ENCODE measurements around the gene HES7. TPM values are rescaled to one million over a fixed set of nuclear protein-coding genes. Genes with fewer than 3 reads are reported as not detected.

The HES7 gene
- total RNA-seq, 1 donor = 0.09 TPM

- peak; percentile 54 for DNase-seq (ENCODE audit: low read depth)
- H3K4me3 ChIP-seq (ENCODE audit: low read depth, low read length) = peak within 1 kb of the TSS; percentile 69
- TF ChIP-seq CTCF (IDR thresholded peaks at IDR 0.05; ENCODE audit: insufficient read depth, low read length) = no peak
Measured at GRCh38 chr17:8117980-8118768, 5.7 kb downstream of the HES7 start, which contains the start of gene ALOXE3. ALOXE3 (minus strand) TSS chr17:8118514; CDS start chr17:8117990, 524 bp downstream.

- peak overlapping the region; percentile 69 for H3K4me3 ChIP-seq (ENCODE audit: low read depth, low read length)
- TF ChIP-seq CTCF (IDR thresholded peaks at IDR 0.05; ENCODE audit: insufficient read depth, low read length) = peak; percentile 0
- DNase-seq (ENCODE audit: low read depth) = no peak
Measured at GRCh38 chr17:8117367-8117979, 6.4 kb downstream of the HES7 start.

- H3K4me3 ChIP-seq (ENCODE audit: low read depth, low read length) = no peak overlapping the region
- no peak for DNase-seq (ENCODE audit: low read depth)
- no peak for TF ChIP-seq CTCF (IDR thresholded peaks at IDR 0.05; ENCODE audit: insufficient read depth, low read length)
Measured at GRCh38 chr17:8116776-8117175, 7.1 kb downstream of the HES7 start.

- no peak for TF ChIP-seq CTCF (IDR thresholded peaks at IDR 0.05; ENCODE audit: insufficient read depth, low read length)
- H3K4me3 ChIP-seq (ENCODE audit: low read depth, low read length) = no peak overlapping the region
- DNase-seq (ENCODE audit: low read depth) = no peak
Measured at GRCh38 chr17:8110907-8111306, 13.0 kb downstream of the HES7 start.

- H3K4me3 ChIP-seq (ENCODE audit: low read depth, low read length) = no peak overlapping the region
- TF ChIP-seq CTCF (IDR thresholded peaks at IDR 0.05; ENCODE audit: insufficient read depth, low read length) = no peak
- DNase-seq (ENCODE audit: low read depth) = no peak
Measured at GRCh38 chr17:8110456-8110804, 13.5 kb downstream of the HES7 start.

GRCh38 chr17:8109661-8110455 lies 14.0 kb downstream of the HES7 start:
- DNase-seq (ENCODE audit: low read depth) = peak; percentile 19
- peak overlapping the region; percentile 31 for H3K4me3 ChIP-seq (ENCODE audit: low read depth, low read length)
- TF ChIP-seq CTCF (IDR thresholded peaks at IDR 0.05; ENCODE audit: insufficient read depth, low read length) = peak; percentile 68

Data from fibroblast of the aortic adventitia (primary cell).